BJ (cell line): ENCODE results near the gene MRO. TPM values are rescaled to one million over a fixed set of nuclear protein-coding genes. Genes with fewer than 3 reads are reported as not detected.

ENCODE experiments used
- CTCF ChIA-PET: fragments of 350-600 bp; formaldehyde crosslinking; extraction: SDS; loops from one replicate; lab custom pipeline; 2021; ENCODE audit warnings: antibody characterized with exemption, inconsistent platforms; lab: Yijun Ruan, JAX
- POLR2A ChIA-PET: fragments of 300-600 bp; sonication (Branson Sonifier 250); formaldehyde crosslinking; extraction: SDS; loops from one replicate; lab custom pipeline; 2021; ENCODE audit warnings: antibody characterized with exemption; lab: Charles Lee
- DNase-seq: peaks from one replicate; pipeline ENCODE4 v3.0.0-alpha.2; 2011; ENCODE audit warnings: low read depth
- H3K27me3 ChIP-seq: 2 replicates; pipeline ENCODE4 v1.6.0; 2011; ENCODE audit warnings: low read length; ENCODE audit not compliant: control insufficient read depth, insufficient read depth
- H3K36me3 ChIP-seq: 2 replicates; pipeline ENCODE4 v1.5.1; 2011; ENCODE audit warnings: low read length; ENCODE audit not compliant: control insufficient read depth, insufficient read depth
- H3K4me3 ChIP-seq: 2 replicates; pipeline ENCODE4 v1.5.1; 2011; ENCODE audit warnings: low read depth, mild to moderate bottlenecking, control low read depth, low read length
- CTCF ChIP-seq: IDR thresholded peaks from 2 replicates; pipeline ENCODE4 v1.5.1; 2011; ENCODE audit warnings: low read depth, mild to moderate bottlenecking, control low read depth, inconsistent platforms, low read length, moderate library complexity; ENCODE audit not compliant: insufficient read depth
- polyA plus RNA-seq: library from polyadenylated mRNA; depleted of rRNA; stranded (reverse); fragments of >200 nt; gene quantifications from 2 replicates; pipeline ENCODE4 v1.2.3, GENCODE V29; 2011

MRO gene
- polyA plus RNA-seq, 1 experiment: not detected

GRCh38 chr18:50807176-50807575 lies 12.6 kb downstream of the MRO start:
- H3K27me3 ChIP-seq: peaks cover 2% of the 10 kb centered on the region; the same call in 1 of the 2 replicates
- no peak for TF ChIP-seq CTCF
- no peak for DNase-seq
- ChIA-PET CTCF (interaction anchor here (1.6 kb wide), 1 partner anchor 10 kb away, joined by 5 read pairs; no protein-coding TSS in a partner anchor), POLR2A (no interaction called here)
- no peaks in the 10 kb centered on the region for H3K36me3 ChIP-seq
- H3K4me3 ChIP-seq: no peak overlapping the region

- Histone ChIP-seq H3K27me3 (peaks cover 2% of the 10 kb centered on the region; the same call in 1 of the 2 replicates), H3K4me3 (no peak overlapping the region), H3K36me3 (no peaks in the 10 kb centered on the region)
- POLR2A ChIA-PET: no interaction called here
- TF ChIP-seq CTCF: no peak
- CTCF ChIA-PET: interaction anchor here (1.6 kb wide), 1 partner anchor 11 kb away, joined by 5 read pairs; no protein-coding TSS in a partner anchor
- DNase-seq: no peak
Observed at GRCh38 chr18:50806208-50806616, 13.6 kb downstream of the MRO start.

GRCh38 chr18:50805732-50806131 lies 14.1 kb downstream of the MRO start:
- Histone ChIP-seq H3K27me3 (0 out of 2 replicates have a peak, but pooled peaks cover 2% of the 10 kb centered on the region), H3K4me3 (no peak overlapping the region), H3K36me3 (no peaks in the 10 kb centered on the region)
- TF ChIP-seq CTCF: no peak
- ChIA-PET POLR2A (no interaction called here), CTCF (interaction anchor here (1.6 kb wide), 1 partner anchor 12 kb away, joined by 5 read pairs; no protein-coding TSS in a partner anchor)
- DNase-seq: no peak

- ChIA-PET CTCF (no interaction called here), POLR2A (no interaction called here)
- H3K27me3 ChIP-seq: 0 out of 2 replicates have a peak, but pooled peaks cover 2% of the 10 kb centered on the region
- no peak for DNase-seq
- no peak for TF ChIP-seq CTCF
- no peaks in the 10 kb centered on the region for H3K36me3 ChIP-seq
- no peak overlapping the region for H3K4me3 ChIP-seq
Observed at GRCh38 chr18:50803592-50803991, 16.2 kb downstream of the MRO start.

GRCh38 chr18:50802141-50802540 lies 17.7 kb downstream of the MRO start:
- ChIA-PET CTCF (no interaction called here), POLR2A (interaction anchor here (0.6 kb wide), 1 partner anchor 11 kb away, joined by 3 read pairs; no protein-coding TSS in a partner anchor)
- no peak for TF ChIP-seq CTCF
- Histone ChIP-seq H3K4me3 (no peak overlapping the region), H3K36me3 (no peaks in the 10 kb centered on the region), H3K27me3 (0 out of 2 replicates have a peak, but pooled peaks cover 2% of the 10 kb centered on the region)
- no peak for DNase-seq
